ENCODE measurements around the gene MAGOH.
"Not testable (repeated sequence)": the region's sequence is repeated elsewhere in the genome, so short reads cannot be mapped to it uniquely, and the experiment has no call there.

MAGOH gene

DNA sequence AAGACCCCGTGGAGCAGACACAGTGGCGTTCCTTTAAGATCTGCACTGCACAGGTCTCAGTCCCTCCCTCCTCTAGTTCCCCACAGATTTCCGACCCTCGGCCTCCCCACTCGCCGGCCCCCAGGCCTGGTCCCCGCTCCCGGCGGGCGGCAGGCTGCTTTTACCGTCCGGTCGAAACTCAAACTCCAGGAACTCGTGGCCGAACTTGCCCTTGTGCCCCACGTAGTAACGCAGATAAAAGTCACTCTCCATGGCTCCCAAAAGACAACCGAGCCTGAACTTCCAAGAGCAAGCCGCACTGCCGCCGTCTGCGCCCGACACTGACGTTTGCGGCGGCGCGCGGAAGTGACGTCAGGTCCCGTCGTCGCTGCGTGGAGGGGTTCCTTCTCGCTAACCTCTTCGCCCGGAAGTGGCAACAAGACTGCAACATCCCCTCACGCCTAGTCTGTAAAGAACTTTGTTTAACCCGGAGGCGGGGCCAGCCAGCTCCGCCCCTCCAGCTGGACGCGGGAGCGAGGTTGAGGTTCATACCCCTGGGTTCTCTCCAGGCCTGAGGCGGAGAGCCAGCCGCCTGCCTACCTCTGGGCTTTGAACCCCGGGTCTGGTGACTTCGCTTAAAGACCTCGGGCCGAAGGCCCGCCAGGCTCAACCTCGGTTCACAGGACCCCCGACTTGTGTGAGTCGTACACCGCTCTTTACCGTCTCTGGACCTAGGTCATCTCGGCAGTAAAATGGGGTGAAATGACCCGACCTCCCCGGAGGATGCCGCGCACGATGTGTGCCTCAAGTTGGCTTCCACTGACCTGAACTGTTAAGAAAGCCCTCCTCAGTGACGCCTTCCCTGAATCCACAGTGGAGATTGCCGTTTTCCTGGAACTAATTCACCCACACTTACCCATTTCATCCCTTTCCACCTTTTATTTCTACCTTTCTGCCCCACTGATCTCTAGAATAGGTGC is at the start of gene MAGOH:
Gene MAGOH (minus strand): TSS at position 322 of the 959 bp plus-strand sequence. CDS start 70 bp downstream, at position 252.
- Mint-ChIP-seq H3K27ac (peak within 1 kb of the TSS; percentile 95), H3K27me3 (peaks cover 4% of the 10 kb centered on the region), H3K4me3 (peak within 1 kb of the TSS; percentile 92), H3K36me3 (peaks cover 25% of the 10 kb centered on the region), H3K4me1 (peaks cover 30% of the 10 kb centered on the region), H3K9me3 (no peaks in the 10 kb centered on the region)
- DNase-seq: peak; percentile 96
- CTCF ChIA-PET: no interaction called here

DNA sequence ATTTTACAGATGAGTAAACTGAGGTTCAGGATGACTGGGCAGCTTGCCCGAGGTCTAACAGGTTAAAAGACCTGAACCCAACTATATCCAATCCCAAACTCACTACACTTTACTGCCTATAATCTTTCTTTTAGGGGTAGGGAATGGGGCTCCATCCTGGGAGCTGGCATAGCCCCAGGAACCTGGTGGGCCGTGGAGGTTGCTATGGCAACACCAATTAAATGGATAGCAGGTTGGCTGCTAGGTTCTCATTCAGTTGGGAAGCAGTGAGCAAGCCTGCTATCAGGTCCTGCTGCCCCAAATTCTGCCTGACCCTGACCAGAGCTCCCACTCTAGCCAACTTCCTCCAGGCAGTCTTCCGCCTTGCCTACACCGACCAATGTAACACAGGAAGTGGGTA is 48.6 kb upstream of the MAGOH start:
- Mint-ChIP-seq H3K4me1 (peaks cover 8% of the 10 kb centered on the region), H3K27me3 (no peaks in the 10 kb centered on the region)

DNA sequence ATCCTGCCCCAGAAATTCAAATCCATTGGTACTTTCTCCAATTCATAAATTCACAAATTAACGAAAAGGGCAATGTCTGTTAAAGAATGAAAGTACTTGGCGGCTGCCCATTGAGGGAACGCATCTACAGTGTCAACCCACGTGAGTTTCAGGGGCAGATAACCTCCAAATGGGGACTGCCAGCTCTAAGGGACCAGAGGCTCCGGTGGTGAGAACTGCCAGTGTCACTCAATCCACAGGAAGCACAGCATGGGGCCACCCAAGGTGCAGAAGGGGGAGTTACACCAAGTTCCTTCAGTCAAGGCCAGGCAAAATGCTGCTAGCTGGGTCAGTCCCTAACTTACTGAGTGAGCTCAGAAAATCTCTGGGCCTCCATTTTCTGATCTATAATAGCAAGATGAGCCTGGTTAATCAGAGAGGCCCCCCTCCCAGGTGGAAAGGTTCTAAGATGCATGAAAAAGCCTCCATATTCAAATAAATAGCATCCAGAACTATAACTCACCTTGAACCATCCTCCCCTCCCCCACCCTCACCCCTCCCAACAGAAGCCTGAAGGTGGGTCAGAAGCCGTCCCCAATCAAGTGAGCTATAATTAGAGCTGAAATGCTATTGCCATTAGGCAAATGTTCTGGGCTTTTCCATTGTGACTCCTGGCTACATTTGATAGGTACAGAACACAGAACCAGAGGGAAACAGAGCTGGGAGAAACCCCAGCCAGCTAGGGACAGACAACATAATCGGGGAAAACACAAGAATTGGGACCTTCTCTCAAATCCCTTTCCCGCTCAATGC is 47.8 kb upstream of the MAGOH start:
- CTCF ChIA-PET: interaction anchor here (1.0 kb wide), 2 partner anchors 8 to 102 kb away, joined by 3 read pairs; no protein-coding TSS in a partner anchor

More for the DNA sequence above, 48.6 kb upstream of the MAGOH start:
- no peak for DNase-seq
- H3K9me3 Mint-ChIP-seq: no peaks in the 10 kb centered on the region
- H3K36me3 Mint-ChIP-seq: peaks cover 21% of the 10 kb centered on the region
- CTCF ChIA-PET: interaction anchor here (1.0 kb wide), 3 partner anchors 9 to 106 kb away, joined by 3 read pairs; no protein-coding TSS in a partner anchor
- H3K4me3 Mint-ChIP-seq: no peak overlapping the region
- H3K27ac Mint-ChIP-seq: no peak overlapping the region

DNA sequence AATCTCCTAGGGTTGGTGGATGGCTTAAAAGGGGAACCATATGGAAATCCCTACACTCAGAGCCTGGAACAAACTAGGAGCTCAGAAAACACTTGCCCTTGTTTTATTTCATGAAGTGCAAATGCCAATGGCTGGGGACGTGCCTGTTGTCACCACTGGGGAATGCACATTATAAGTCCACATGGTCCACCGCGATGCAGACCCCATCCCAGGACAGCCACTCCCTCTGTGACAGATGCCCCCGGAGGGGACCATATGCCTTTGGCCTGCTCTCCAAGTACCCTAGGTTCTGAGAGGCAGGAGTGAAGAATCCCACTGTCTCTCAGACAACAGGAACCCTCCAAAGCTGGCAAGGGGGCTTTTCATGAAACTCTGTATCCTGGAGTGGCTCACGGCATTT is 47.2 kb upstream of the MAGOH start:
- H3K36me3 Mint-ChIP-seq: peaks cover 19% of the 10 kb centered on the region
- no peak overlapping the region for H3K27ac Mint-ChIP-seq
- H3K9me3 Mint-ChIP-seq: no peaks in the 10 kb centered on the region
- no peaks in the 10 kb centered on the region for H3K27me3 Mint-ChIP-seq
- CTCF ChIA-PET: no interaction called here
- no peak for DNase-seq
- H3K4me3 Mint-ChIP-seq: no peak overlapping the region
- H3K4me1 Mint-ChIP-seq: peaks cover 2% of the 10 kb centered on the region

More for the DNA sequence above, 47.8 kb upstream of the MAGOH start:
- no peak overlapping the region for H3K27ac Mint-ChIP-seq
- peaks cover 4% of the 10 kb centered on the region for H3K4me1 Mint-ChIP-seq
- H3K36me3 Mint-ChIP-seq: peaks cover 19% of the 10 kb centered on the region
- no peaks in the 10 kb centered on the region for H3K27me3 Mint-ChIP-seq
- H3K9me3 Mint-ChIP-seq: no peaks in the 10 kb centered on the region
- H3K4me3 Mint-ChIP-seq: no peak overlapping the region
- DNase-seq: no peak

DNA sequence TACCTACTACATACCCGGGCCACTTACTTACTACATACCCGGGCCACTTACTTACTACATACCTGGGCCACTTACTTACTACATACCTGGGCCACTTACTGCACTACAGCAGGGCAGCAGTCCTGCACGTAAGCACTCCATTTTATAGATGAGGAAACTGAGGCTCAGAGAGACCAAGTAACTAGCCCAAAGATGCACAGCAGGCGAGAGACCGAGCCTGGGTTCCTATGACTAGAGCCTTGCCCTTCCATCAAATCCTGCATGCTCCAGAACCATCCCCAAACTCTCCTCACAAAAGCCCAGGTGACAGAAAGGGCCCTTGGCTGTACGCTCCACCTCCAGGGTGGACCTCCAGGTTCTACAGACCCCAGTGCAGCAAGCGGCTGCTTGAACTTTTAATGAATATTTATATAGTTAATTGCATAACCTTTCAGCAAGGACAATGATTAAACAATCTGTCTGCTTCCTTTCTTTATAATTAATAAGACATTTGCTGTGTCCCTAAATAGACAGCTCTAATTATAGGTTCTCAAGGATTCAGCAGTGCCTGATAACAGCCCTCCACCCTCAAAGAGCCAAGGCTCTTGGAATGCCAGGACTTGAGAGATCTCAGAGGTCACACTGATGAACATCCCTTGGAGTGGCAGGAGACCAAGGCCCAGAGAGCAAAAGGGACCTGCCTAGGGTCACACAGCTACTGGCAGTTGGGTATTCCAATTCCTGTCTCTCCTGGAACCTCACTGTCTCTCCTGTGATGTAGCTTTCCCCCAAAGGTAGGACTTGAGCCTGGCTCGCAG is 46.1 kb upstream of the MAGOH start:
- peaks cover 19% of the 10 kb centered on the region for H3K36me3 Mint-ChIP-seq
- no peak overlapping the region for H3K4me3 Mint-ChIP-seq
- H3K9me3 Mint-ChIP-seq: no peaks in the 10 kb centered on the region
- no peaks in the 10 kb centered on the region for H3K27me3 Mint-ChIP-seq
- no peaks in the 10 kb centered on the region for H3K4me1 Mint-ChIP-seq
- no peak overlapping the region for H3K27ac Mint-ChIP-seq
- CTCF ChIA-PET: interaction anchor here (0.6 kb wide), 1 partner anchor 82 kb away, joined by 3 read pairs; no protein-coding TSS in a partner anchor
- DNase-seq: no peak

DNA sequence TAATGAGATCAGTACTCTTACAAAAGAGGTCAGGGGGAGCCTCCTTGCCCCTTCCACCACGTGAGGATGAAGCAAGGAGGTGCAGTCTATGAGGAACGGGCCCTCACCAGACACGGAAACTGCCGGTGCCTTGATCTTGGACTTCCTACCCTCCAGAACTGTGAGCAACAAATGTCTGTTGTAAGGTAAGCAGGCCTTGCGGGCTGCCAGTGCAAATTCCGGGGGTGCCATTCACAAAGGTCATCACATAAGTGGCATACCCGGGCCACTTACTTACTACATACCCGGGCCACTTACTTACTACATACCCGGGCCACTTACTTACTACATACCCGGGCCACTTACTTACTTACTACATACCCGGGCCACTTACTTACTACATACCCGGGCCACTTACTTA is 44.8 kb upstream of the MAGOH start:
- not testable (repeated sequence) for H3K9me3 Mint-ChIP-seq

DNA sequence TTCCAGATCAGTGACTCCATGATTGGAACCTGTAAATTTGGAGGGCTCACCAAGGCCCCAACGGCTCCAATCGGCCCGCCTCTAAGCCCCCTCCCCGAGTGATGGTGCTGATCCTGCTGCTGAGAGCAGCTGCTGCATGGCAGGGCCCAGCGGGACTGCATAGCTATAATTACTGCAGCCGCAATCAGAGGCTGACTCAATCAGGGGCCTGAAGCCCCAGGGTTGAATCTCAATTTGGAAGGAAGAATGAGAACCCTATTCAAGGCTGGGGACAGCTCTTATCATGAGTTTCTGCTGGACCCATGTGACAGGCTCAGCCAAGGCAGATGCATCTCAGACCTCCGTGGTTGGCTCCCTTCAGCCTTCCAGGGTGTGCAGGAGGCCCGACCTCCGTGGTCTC is 42.8 kb upstream of the MAGOH start:
- H3K4me1 Mint-ChIP-seq: no peaks in the 10 kb centered on the region
- no peak overlapping the region for H3K4me3 Mint-ChIP-seq
- CTCF ChIA-PET: interaction anchor here (1.4 to 6.0 kb wide), 2 partner anchors 11 to 112 kb away, joined by 3 to 141 read pairs; no protein-coding TSS in a partner anchor
- DNase-seq: no peak
- no peaks in the 10 kb centered on the region for H3K27me3 Mint-ChIP-seq
- peaks cover 24% of the 10 kb centered on the region for H3K36me3 Mint-ChIP-seq
- no peaks in the 10 kb centered on the region for H3K9me3 Mint-ChIP-seq
- peak overlapping the region; percentile 7 for H3K27ac Mint-ChIP-seq

More for the DNA sequence above, 44.8 kb upstream of the MAGOH start:
- H3K4me3 Mint-ChIP-seq, H3K27me3 Mint-ChIP-seq, DNase-seq, H3K27ac Mint-ChIP-seq, CTCF ChIA-PET, H3K4me1 Mint-ChIP-seq: not testable (repeated sequence)
- H3K36me3 Mint-ChIP-seq: peaks cover 23% of the 10 kb centered on the region

DNA sequence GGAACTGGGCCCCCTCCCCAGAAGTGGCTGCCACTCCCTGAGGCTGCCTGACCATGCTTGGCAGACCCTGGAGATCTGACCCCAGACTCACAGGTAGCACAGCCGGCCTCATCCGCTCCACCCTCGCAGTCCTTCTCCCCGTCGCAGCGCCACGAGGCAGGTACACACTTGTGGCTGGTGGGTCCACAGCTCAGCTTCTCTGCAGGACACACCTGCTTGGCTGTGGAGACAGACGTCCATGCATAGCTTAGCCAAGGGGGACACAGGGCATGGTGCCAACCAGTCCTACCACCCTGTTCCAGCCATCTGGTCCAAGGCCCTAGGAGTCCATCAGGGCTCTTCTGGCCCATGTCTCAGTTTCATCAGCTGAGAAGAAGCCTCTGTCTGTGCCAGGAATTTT is 42.2 kb upstream of the MAGOH start:
- no peak for DNase-seq
- Mint-ChIP-seq H3K27ac (no peak overlapping the region), H3K9me3 (no peaks in the 10 kb centered on the region), H3K36me3 (peaks cover 28% of the 10 kb centered on the region), H3K4me1 (no peaks in the 10 kb centered on the region), H3K4me3 (no peak overlapping the region), H3K27me3 (no peaks in the 10 kb centered on the region)
- CTCF ChIA-PET: interaction anchor here (1.4 to 6.0 kb wide), 2 partner anchors 10 to 112 kb away, joined by 3 to 141 read pairs; no protein-coding TSS in a partner anchor

DNA sequence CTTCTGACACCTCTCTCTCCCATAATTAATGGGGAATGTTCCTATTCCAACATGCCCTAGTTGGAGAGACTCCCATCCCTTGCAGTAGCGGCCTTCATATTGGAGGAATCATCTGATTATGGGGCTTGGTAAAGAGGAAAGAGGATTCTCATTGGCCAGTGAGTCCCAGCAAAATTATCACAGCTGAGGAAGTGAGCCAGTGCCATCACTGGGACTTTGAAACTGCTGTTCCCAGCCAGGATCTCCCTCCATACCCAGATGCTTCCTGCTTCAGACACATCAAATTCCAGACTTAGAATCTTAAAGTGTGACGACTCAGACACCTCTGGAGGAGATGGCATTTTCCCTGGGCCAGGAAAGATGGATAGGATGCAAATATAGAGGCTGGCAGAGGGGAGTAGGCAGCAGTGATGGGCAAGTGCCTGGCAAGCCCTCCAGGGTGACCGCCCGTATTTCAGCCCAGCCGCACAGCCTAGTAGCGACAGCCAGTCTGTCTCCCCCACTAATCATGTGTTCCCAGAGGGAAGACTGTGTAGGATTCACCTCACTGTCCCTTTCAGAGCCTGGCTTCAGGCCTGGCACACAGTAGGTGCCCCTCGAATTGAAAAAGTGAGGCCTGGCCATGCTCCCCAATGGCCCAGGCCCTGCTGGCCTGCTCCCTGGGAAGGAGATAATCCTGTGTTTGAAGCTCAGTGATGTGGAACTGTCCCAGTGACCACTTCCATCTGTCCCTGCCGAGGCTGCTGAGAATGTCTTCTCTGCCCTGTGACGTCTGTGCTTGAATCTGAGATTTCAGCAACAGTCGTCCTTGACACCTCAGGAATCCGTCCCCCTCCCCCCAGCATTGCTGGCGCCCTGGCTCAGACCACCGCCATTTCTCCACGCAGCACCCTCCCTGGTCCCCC is 41.2 kb upstream of the MAGOH start:
- H3K4me3 Mint-ChIP-seq: no peak overlapping the region

DNA sequence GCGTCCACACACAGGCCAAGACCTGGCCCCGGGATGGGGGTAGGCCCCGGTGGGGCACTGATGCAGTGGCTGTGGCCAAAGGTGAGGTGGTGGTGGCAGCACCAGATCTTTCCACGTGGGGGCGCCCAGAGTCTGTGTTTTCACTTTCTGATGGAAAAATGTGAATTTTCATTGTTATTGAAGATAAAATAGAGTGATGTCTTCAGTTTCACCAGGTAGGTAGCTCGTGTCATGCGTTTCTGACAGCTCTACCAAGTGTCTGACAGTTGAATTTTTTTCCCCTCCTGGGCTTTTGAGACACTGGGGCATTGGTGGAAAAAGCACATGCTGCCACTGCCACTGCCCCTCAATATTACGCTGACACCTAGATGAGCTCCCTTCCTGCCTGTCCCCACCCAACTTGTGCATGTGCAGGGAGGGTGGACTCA is 40.0 kb upstream of the MAGOH start:
- Mint-ChIP-seq H3K4me1 (no peaks in the 10 kb centered on the region), H3K4me3 (no peak overlapping the region), H3K27ac (peak overlapping the region; percentile 42), H3K27me3 (no peaks in the 10 kb centered on the region), H3K9me3 (no peaks in the 10 kb centered on the region), H3K36me3 (peaks cover 27% of the 10 kb centered on the region)
- peak; percentile 81 for DNase-seq
- CTCF ChIA-PET: interaction anchor here (0.7 to 6.0 kb wide), 28 partner anchors 9 to 197 kb away, joined by 3 to 141 read pairs (median 4); no protein-coding TSS in a partner anchor

More for the DNA sequence above, 41.2 kb upstream of the MAGOH start:
- no peaks in the 10 kb centered on the region for H3K4me1 Mint-ChIP-seq
- H3K36me3 Mint-ChIP-seq: peaks cover 27% of the 10 kb centered on the region
- CTCF ChIA-PET: interaction anchor here (1.3 to 6.0 kb wide), 6 partner anchors 11 to 194 kb away, joined by 3 to 141 read pairs (median 5); no protein-coding TSS in a partner anchor
- no peak for DNase-seq
- H3K27me3 Mint-ChIP-seq: no peaks in the 10 kb centered on the region
- no peaks in the 10 kb centered on the region for H3K9me3 Mint-ChIP-seq
- peak overlapping the region; percentile 33 for H3K27ac Mint-ChIP-seq

DNA sequence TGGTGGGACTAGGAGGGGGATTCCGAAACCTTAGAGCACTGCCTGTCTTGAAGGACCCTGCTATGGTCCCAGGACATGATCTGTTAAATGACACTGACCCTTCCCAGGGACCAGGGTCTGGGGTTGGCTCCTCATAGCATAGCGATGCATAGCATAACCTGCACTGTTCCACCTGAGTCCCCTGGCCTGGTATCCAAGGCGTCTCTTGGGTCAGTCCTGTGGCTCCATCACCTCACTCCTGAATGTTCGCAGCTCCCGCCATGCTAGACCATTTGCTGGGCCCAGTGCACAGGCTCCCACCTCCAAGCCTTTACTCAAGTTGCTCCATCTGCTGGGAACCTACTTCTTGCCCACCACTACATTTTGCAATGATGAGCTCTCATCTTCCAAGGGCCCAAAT is 39.0 kb upstream of the MAGOH start:
- Mint-ChIP-seq H3K27ac (no peak overlapping the region), H3K27me3 (no peaks in the 10 kb centered on the region), H3K4me3 (no peak overlapping the region), H3K9me3 (no peaks in the 10 kb centered on the region), H3K36me3 (peaks cover 27% of the 10 kb centered on the region), H3K4me1 (no peaks in the 10 kb centered on the region)
- DNase-seq: no peak
- CTCF ChIA-PET: interaction anchor here (1.4 to 6.0 kb wide), 11 partner anchors 11 to 198 kb away, joined by 3 to 141 read pairs (median 6); no protein-coding TSS in a partner anchor

DNA sequence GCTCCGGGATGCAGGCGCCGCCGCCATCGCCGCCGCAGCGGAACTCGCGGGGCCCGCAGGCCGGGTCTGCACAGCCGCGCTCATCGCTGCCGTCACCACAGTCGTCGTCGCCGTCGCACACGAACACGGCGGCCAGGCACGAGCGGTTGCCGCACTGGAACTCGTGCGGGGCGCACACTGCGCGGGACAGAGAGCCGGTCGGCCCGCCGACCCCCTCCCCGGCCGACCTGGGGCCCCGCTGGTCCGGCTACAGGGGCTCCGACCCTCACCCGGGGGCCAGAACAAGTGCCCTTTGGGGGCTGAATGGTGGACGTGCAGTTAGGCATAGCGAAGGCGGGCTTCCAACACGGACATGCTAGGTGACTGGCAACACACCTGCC is 38.6 kb upstream of the MAGOH start:
- H3K4me1 Mint-ChIP-seq: no peaks in the 10 kb centered on the region
- no peak for DNase-seq
- CTCF ChIA-PET: interaction anchor here (2.6 to 6.0 kb wide), 2 partner anchors 116 kb away, joined by 12 to 141 read pairs; no protein-coding TSS in a partner anchor
- H3K27ac Mint-ChIP-seq: no peak overlapping the region
- H3K4me3 Mint-ChIP-seq: no peak overlapping the region
- H3K9me3 Mint-ChIP-seq: no peaks in the 10 kb centered on the region
- no peaks in the 10 kb centered on the region for H3K27me3 Mint-ChIP-seq
- peaks cover 24% of the 10 kb centered on the region for H3K36me3 Mint-ChIP-seq
